HG03025 (cell line): ENCODE data around the gene PFAS.
"Not testable (repeated sequence)": the region's sequence is repeated elsewhere in the genome, so short reads cannot be mapped to it uniquely, and the experiment has no call there.

Experiments
- ATAC-seq: cut with Tn5 transposase; IDR thresholded peaks from one replicate; pipeline ENCODE4 v1.9.1; 2021; ENCODE audit warnings: mild to moderate bottlenecking, moderate library complexity; ENCODE audit not compliant: unreplicated experiment, low FRiP score

Gene PFAS, protein sequence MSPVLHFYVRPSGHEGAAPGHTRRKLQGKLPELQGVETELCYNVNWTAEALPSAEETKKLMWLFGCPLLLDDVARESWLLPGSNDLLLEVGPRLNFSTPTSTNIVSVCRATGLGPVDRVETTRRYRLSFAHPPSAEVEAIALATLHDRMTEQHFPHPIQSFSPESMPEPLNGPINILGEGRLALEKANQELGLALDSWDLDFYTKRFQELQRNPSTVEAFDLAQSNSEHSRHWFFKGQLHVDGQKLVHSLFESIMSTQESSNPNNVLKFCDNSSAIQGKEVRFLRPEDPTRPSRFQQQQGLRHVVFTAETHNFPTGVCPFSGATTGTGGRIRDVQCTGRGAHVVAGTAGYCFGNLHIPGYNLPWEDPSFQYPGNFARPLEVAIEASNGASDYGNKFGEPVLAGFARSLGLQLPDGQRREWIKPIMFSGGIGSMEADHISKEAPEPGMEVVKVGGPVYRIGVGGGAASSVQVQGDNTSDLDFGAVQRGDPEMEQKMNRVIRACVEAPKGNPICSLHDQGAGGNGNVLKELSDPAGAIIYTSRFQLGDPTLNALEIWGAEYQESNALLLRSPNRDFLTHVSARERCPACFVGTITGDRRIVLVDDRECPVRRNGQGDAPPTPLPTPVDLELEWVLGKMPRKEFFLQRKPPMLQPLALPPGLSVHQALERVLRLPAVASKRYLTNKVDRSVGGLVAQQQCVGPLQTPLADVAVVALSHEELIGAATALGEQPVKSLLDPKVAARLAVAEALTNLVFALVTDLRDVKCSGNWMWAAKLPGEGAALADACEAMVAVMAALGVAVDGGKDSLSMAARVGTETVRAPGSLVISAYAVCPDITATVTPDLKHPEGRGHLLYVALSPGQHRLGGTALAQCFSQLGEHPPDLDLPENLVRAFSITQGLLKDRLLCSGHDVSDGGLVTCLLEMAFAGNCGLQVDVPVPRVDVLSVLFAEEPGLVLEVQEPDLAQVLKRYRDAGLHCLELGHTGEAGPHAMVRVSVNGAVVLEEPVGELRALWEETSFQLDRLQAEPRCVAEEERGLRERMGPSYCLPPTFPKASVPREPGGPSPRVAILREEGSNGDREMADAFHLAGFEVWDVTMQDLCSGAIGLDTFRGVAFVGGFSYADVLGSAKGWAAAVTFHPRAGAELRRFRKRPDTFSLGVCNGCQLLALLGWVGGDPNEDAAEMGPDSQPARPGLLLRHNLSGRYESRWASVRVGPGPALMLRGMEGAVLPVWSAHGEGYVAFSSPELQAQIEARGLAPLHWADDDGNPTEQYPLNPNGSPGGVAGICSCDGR (N-terminal part only)

DNA sequence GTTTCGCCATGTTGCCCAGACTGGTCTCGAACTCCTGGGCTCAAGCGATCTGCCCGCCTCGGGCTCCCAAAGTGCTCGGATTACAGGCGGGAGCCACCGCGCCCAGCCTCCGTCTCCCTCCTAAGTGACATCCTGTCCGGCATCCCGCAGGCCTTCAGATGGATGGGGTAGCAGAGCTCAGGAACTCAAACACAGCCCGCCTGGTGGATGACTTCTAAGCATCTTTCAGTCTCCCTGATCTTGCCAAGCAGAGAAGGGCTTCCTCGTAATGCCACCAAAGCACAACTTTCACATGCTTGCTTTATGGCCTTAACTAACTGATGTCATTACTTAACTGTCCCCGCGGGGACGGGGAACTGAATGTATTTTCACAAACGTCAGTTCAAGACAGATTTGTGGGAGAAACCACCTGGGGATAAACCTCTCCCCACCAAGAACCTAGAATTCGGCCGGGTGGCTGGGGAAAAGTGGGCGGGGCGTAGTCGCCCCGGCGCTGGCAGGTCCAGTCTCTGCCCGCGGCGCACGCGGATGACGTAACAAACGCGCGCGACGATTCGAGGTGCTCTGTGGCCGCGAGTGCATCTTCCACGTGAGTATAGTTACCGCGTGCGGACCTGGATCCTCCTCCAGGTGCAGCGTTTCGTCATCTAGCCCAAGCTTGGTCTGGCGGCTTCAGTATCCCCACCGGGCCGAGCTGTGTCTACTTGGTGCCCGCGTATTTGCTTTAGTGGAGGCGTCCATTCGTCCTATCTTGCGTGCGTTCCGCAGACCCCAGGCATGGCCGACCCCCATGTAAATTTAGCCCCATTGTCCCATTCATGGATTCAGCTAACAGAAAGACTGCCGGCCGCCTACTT lies at the start of gene PFAS:
Gene PFAS, plus strand, starts transcription at position 539 of the 857 bp plus-strand sequence. CDS start 4,649 bp downstream, outside the sequence.
- no peak for ATAC-seq

DNA sequence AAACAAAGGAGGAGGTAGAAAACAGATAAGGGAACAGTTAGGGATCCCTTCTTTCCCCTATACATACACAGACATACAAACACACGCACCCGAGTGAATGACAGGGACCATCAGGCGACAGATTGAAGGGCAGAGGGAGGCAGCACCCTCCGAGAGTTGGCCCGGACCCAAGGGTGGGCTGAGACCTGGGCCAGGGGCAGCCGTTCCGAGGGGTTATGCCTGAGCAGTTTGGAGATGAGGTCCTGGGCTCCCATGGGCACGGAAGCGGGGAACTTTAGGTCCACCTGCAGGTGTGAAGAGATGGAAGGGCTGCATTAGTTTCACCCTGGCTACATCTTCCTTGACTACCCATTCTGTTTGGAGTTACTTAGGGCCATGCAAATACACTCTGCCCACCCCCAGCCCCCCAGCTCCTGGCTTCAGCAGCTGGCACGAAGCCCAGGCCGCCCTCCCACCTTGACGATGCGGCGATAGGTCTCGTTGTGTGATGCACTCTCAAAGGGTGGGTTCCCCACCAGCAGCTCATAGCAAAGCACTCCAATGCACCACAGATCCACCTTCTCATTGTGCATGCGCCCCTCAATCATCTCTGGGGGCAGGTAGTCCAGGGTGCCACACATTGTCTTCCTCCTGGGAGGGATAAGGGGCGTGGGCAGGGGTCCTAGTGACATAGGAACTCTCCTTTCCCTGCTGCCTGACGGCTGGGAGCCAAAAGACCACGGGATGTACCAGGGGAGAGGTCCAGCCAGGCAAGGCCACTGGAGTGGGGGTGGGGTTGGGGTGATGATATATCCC lies 44.1 kb upstream of the PFAS start:
- ATAC-seq, result no peak

DNA sequence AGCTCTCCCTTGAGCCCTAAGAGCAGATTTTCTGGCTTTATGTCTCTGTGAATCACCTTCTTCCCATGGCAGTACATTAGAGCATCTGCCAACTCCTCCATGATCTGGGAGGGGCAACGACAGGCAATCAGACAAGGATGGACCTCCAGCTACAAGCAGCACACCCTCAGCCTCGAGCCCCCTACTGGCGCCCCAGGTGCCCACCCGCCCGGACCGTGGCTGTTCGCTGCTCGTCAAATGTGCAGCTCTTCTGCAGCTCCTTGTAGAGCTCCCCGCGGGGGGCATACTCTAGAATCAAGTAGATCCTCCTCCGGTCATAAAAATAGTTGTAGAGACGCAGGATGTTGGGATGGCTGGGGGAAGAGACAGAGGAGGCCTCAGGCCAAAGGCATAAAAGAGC lies 42.6 kb upstream of the PFAS start:
- no peak for ATAC-seq

DNA sequence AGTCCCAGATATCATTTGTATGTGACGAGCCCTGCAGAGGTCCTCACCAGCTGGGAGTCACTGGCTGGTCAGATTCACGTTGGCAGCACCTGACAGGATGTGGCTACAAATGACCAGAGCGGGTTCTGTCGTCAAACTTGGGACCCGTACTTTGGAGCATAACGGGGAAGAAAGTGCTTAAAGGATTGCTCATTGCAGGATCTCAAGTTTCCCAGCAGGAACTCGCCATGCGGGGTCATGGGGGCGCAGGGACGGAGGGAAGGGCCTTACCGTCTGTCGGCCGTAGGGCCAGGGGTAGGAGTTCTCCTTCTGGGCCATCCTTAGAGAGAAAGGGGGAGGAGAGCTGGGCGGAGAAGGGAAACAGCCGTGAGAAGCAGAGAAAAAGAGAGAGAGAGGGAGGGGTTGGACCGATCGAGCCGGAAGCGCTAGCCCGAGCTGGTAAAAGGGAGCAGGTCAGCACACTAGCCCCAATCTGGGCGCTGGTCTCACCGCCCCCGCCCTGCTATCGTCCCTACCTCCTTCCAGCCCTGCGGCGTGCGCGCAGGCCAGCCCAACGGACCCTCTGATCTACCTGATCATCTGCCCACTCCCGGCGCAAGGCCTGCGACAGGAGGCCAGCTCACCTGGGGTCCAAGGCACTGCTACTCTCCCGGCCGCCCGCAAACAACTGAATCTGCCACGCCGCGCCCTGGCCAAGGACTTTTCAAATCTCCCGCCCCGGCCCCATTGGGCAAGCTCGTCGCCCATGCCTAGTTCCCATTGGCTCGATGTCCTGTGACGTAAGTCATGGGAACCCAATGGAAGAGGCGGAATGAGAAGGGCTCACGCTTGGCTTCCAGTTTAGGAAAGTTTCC lies 39.0 kb upstream of the PFAS start, which contains the start of gene AURKB:
Gene AURKB, minus strand, starts transcription at position 669 of the 854 bp plus-strand sequence. Its CDS starts 351 bp downstream, at position 318.
- ATAC-seq, result peak; percentile 55

DNA sequence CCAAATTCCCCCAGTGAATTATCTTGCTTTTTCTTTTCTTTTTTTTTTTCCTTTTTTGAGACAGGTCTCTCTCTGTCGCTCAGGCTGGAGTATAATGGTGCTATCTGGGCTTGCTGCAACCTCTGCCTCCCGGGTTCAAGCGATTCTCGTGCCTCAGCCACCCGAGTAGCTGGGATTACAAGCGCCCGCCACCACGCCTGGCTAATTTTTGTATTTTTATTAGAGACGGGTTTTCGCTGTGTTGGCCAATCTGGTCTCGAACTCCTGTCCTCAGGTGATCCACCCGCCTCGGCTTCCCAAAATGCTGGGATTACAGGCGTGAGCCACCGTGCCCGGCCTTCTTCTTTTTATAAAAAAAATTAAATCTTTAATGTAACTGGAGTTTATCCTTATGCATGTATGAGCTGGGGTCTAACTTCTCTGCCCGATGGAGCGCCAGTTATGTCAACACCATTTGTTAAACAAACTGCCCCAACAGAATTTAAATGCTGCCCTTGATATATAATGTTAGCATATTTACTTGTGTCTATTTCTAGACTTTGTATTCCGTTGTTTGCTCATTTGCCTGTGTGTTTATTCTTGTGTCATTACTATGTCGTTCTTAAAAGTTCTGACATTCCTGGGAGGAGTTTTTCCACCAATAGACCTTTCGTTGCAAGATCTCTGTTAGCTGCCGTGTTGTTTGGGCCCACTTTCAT lies 38.2 kb upstream of the PFAS start:
- ATAC-seq, result no peak

DNA sequence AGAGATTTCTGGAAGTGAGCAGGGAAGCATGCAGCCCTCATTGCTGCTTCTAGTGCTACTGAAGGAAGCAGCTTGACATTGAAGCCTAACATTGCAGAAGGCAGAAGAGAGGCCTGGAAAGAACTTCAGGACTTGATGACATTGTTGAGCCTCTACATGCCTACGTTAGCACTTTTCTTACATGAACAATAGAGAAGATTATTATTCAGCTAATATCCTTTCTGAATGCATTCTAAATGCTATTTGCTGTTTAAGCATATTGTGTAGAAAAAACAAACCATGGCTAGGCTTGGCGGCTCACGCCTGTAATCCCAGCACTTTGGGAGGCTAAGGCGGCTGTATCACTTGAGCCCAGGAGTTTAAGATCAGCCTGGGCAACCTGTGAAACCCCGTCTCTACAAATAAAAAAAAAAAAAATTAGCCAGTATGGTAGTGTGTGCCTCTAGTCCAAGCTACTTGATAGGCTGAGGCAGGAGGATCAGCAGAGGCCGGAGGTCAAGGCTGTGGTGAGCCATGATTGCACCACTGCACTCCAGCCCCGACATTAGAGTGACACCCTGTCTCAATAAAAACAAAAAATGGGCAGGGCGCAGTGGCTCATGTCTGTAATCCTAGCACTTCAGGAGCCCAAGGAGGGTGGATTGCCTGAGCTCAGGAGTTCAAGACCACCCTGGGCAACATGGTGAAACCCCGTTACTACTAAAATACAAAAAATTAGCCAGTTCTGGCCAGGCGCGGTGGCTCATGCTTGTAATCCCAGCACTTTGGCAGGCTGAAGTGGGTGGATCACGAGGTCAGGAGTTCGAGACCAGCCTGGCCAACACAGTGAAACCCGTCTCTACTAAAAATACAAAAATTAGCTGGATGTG lies 36.5 kb upstream of the PFAS start:
- no peak for ATAC-seq

DNA sequence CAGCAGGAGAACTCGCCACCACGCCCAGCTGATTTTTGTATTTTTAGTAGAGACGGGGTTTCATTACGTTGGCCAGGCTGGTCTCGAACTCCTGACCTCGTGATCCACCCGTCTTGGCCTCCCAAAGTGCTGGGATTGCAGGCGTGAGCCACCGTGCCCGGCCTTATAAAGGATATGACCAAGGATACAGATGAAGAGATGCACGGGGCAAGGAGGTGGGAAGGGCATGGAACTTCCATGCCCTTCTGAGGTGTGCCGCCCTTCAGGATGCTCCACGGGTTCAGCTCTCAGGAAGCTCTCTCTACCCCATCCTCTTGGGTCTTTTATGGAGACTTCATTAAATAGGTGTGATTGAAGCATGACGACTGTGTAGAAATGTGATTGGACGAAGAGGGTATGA lies 35.1 kb upstream of the PFAS start:
- ATAC-seq, result not testable (repeated sequence)

DNA sequence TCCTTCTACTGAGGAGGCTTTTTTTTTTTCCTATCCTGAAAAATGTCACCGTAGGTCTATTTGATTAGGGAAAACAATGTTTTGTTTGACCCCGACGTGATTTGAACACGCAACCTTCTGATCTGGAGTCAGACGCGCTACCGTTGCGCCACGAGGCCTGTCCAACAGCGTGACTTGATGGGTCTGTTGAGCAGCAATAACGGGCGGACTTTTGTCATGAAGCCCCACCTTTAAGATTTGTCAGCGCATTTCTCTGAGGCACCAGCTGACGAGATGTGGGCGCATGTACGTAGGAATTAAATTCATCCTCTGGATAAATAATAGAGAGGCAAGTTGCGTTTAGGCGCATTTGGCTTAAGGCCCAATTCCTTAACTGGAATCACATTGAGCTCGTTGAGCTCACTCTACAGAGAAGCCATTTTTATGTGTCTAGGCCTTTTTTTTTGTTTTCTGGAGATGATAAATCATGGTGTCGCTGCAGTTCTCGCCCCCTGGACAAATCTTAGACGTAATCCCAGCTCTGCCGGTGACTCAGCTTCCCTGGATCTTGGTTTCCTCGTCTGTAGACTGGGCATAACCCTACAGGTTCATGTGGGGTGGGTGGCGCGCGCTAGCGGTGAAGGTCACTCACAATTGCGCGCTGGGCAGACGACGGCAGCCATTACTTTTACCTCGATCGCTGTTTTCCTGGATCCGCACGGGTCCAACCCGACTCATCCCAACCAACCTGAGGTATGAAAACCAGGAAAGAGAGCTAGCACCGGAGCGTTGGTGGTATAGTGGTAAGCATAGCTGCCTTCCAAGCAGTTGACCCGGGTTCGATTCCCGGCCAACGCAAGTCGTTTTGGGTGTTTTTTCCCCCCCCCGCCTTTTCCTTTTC lies 28.1 kb upstream of the PFAS start:
- peak; percentile 8 for ATAC-seq

DNA sequence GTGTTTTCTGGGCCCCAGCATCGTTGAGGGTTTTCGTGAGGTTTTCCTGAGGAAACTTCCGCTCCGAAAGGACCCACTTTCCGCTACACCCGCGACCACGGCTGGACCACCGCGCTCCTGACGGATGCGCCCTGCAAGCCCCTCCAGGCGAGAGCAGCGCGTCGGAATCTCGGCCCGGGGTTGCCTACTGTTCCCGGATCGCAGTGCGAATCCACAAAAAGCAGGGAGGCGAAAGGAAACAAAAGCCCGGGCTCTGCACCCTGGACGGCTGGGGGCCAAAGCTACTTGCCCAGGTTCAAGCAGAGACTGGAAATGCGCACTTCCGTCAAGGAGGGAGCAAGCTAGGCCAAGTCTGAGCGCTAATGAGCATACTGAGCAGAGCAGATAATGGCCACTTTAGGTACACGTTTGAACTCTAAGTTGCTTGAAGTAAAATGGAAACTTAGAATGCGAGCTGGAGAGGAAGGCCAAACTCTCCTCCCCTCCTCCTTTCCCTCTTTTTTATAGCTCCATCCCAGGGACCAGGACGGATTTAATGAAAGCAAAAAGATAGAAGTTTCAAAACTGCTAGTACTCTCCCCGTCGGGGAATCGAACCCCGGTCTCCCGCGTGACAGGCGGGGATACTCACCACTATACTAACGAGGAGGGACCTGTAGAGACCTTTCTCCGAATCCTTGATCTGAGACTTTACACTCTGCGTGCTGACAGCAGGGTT lies 27.3 kb upstream of the PFAS start:
- peak; percentile 27 for ATAC-seq

DNA sequence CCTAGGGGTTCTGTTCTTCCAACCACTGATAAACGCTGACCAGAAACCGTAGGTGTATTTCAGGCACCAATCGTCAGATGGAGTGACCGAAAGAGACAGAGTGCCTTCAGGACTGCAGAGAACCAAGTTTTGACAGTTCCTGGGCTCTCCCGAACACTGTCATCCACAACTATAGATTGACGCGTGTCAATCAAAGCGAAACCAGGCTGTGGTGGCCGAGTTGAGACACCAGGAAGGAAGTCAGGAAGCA lies 26.8 kb upstream of the PFAS start:
- peak; percentile 10 for ATAC-seq

DNA sequence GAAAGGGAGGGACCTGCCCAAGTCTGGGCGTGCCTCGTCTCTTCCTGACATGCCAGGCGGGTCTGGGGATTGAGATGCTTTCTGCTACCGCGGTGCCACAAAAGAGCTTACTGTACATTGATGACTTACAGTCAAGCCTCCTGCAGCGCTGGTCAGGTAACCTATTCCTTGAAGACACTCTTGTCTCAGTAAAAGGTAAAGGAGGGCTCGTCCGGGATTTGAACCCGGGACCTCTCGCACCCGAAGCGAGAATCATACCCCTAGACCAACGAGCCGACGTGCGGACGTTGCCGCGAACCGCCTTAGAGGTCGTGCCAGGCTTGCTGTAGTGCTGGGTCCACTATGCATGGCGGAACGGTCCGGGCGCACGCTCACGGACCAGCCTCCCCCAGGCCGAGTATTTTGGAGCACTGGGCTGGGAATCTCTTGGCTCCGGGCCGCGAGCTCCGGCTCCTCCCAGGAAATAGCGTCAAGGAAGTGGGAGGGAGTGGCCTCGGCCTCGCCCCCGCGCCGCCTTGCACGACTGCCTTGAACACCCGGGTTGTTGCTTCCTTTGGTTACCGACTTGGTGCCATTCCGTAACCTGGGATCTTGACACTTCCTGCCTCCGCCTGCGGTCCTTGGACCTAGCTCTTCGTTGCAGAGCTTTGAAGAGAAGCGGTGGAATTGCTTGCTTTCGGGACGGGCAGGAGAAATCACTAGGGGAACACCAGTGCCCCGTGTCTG lies 26.3 kb upstream of the PFAS start:
- ATAC-seq, result peak; percentile 33

DNA sequence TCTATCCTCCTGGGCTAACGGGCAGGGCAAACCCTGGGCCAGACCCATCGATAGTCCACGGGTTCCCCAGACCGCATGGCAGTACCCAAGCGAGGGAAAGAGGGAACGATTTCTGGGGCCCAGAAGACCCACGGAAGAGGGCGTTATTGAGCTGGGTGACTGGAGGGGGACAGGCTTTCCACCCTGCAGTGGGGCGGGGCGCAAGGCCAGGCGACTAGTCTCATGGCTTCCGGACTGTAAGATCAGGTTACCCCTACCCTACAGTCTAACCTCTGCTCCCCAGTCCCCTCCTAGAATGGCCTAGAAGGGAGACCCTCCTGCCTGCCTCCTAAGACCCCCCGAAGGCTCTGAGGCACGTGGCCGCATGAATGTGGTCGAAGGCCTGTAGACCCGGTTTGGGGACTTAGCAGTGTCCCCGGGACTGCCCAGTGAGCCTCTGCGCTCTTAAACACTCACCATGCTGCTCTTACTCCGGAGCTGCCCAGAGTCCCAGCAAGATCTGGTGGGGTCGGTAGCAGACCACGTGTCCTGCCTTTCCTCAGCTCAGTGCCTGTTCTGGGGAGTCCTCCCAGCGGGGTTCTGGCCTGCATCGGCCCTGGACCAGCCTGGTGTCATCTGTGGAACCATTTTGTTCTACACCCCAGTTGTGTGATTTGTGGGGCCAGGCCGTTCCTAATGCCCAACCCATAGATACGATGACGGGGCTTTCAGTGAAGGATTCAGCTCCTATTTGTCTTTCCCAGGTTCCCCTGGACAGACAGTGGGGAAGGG lies 25.5 kb upstream of the PFAS start:
- peak; percentile 8 for ATAC-seq

DNA sequence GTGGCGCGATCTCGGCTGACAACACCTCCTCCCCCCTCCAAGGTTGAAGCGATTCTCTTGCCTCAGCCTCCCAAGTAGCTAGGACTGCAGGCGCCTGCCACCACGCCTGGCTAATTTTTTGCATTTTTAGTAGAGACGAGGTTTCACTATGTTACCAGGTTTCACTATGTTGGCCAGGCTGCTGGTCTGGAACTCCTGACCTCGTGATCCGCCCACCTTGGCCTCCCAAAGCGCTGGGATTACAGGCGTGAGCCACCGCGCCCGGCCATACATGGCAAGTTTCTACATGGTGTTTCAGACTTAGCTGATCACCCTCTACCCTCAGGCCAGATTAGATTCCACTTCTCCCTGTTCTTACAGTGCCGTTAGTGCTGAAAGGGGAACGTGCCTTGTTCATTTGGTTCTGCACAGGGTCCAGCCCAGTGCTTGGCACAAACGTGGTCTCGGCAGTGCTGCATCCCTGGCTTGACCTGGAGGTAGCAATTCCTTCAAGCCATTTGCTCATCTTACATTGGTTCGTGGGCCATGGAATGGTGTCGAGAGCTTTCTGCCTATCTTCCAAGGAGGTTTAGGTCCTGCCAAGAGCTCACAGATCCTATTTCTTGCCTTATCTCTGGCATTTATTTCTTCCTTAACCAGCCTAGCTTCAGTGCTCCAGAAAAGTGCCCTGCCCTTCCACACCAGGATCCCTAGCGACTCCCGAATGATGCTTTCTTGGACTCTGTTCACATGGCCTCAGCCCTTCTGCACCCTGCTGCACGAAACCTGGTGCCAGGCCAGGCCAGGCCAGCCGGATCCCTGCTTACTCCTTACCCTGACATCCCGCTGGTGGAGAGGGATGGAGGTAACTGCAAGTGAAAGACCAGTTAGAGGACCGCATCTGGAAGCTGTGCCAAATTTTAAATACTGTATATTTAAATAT lies 23.9 kb upstream of the PFAS start:
- no peak for ATAC-seq
